Keratinocyte (primary cell): Measurements from ENCODE around the gene NME7. TPM values are rescaled to one million over a fixed set of nuclear protein-coding genes. Genes with fewer than 3 reads are reported as not detected.

Experiments used
- DNase-seq: peaks from one replicate; pipeline ENCODE4 v3.0.0-alpha.2; 2011; ENCODE audit warnings: low read depth, missing footprints, low spot score
- FAIRE-seq: peaks from 2 replicates; lab custom pipeline; 2011; peaks lifted over from hg19 to GRCh38; lab: Jason Lieb, UNC
- H2AFZ ChIP-seq: 2 replicates; pipeline ENCODE4 v1.6.0; 2012; ENCODE audit warnings: low read length, control low read depth, inconsistent platforms; ENCODE audit not compliant: control insufficient read depth
- H3K27ac ChIP-seq: 2 replicates; pipeline ENCODE4 v1.5.1; 2011; ENCODE audit warnings: low read length; ENCODE audit not compliant: control insufficient read depth, insufficient read depth
- H3K27me3 ChIP-seq: 3 replicates; pipeline ENCODE4 v1.6.0; 2011; ENCODE audit warnings: low read length; ENCODE audit not compliant: control insufficient read depth, insufficient read depth; ENCODE audit errors: extremely low read depth
- H3K36me3 ChIP-seq, 2 experiments: 2 replicates in 1 of 2; 3 replicates in 1 of 2; pipeline ENCODE4 v1.5.1; 2011; ENCODE audit warnings: low read length in 2 of 2, mild to moderate bottlenecking in 1 of 2; ENCODE audit not compliant: control insufficient read depth in 2 of 2, insufficient read depth in 2 of 2; ENCODE audit errors: extremely low read depth in 1 of 2
- H3K4me1 ChIP-seq: 3 replicates; pipeline ENCODE4 v1.5.1; 2011; ENCODE audit warnings: low read length; ENCODE audit not compliant: control insufficient read depth, insufficient read depth; ENCODE audit errors: extremely low read depth
- H3K4me2 ChIP-seq: 3 replicates; pipeline ENCODE4 v1.6.0; 2011; ENCODE audit warnings: low read depth, low read length; ENCODE audit not compliant: control insufficient read depth, insufficient read depth; ENCODE audit errors: extremely low read depth
- H3K4me3 ChIP-seq, 3 experiments: fragments of 200-600 bp in 1 of 3; sonication (generic) in 1 of 3; 2 replicates in 2 of 3; 3 replicates in 1 of 3; pipeline ENCODE4 v1.5.1; 2011 to 2016; ENCODE audit warnings: low read length in 3 of 3, mild to moderate bottlenecking in 3 of 3, control low read depth in 2 of 3, inconsistent platforms in 1 of 3, low read depth in 1 of 3, mixed read lengths in 1 of 3, mixed run types in 1 of 3, moderate library complexity in 1 of 3; ENCODE audit not compliant: control insufficient read depth in 2 of 3, insufficient read depth in 2 of 3; ENCODE audit errors: extremely low read depth in 1 of 3
- H3K79me2 ChIP-seq: 2 replicates; pipeline ENCODE4 v1.6.0; 2012; ENCODE audit warnings: low read length; ENCODE audit not compliant: control insufficient read depth, insufficient read depth
- H3K9ac ChIP-seq: 3 replicates; pipeline ENCODE4 v1.6.0; 2011; ENCODE audit warnings: low read length; ENCODE audit not compliant: control insufficient read depth, insufficient read depth; ENCODE audit errors: extremely low read depth
- H3K9me1 ChIP-seq: 3 replicates; pipeline ENCODE4 v1.6.0; 2011; ENCODE audit warnings: low read length; ENCODE audit not compliant: control insufficient read depth, insufficient read depth; ENCODE audit errors: extremely low read depth
- H3K9me3 ChIP-seq: 2 replicates; pipeline ENCODE4 v1.5.1; 2012; ENCODE audit warnings: low read depth, low read length; ENCODE audit not compliant: control insufficient read depth
- H4K20me1 ChIP-seq: 3 replicates; pipeline ENCODE4 v1.6.0; 2011; ENCODE audit warnings: low read length; ENCODE audit not compliant: control insufficient read depth, insufficient read depth; ENCODE audit errors: extremely low read depth
- CTCF ChIP-seq, 3 experiments: IDR thresholded peaks in 1 of 3; conservative IDR thresholded peaks in 1 of 3; optimal IDR thresholded peaks in 1 of 3; 2 replicates in 2 of 3; 3 replicates in 1 of 3; pipeline versions ENCODE3 to v1.5.1; 2011; ENCODE audit warnings: low read length in 3 of 3, mild to moderate bottlenecking in 3 of 3, moderate library complexity in 2 of 3, control low read depth in 1 of 3, inconsistent platforms in 1 of 3; ENCODE audit not compliant: insufficient read depth in 2 of 3; ENCODE audit errors: extremely low read depth in 1 of 3
- EZH2 ChIP-seq: IDR thresholded peaks from one replicate; pipeline ENCODE4 v1.6.1; 2012; ENCODE audit warnings: inconsistent platforms, mild to moderate bottlenecking, low read length, moderate library complexity
- dilution Hi-C: fragments of 300-500 bp; cut with MboI; formaldehyde crosslinking; loops from one replicate; pipeline ENCODE4 v1.7.0; 2020; ENCODE audit warnings: low sequenced_read_pairs; ENCODE audit not compliant: extremely low pct_ligation_motif_present
- polyA plus RNA-seq, 5 experiments: library from polyadenylated mRNA; depleted of rRNA in 3 of 5; stranded (reverse) in 3 of 5; stranded (forward) in 1 of 5; unstranded in 1 of 5; fragments of >200 nt; gene quantifications; 1 replicate in 1 of 5; 2 replicates in 3 of 5; 3 replicates in 1 of 5; pipeline versions ENCODE4 v1.2.1 to v1.2.3, GENCODE V29; 2011 to 2012; ENCODE audit warnings: missing spikeins in 2 of 5, low read depth in 1 of 5, low replicate concordance in 1 of 5

NME7 gene
- polyA plus RNA-seq, 1 donor (not counting 4 experiments of a cell fraction or from before 2014, with no cell fraction given): 52.9 TPM

GRCh38 chr1:169090900-169091311, 276.7 kb downstream of the NME7 start:
- TF ChIP-seq EZH2 (no peak), CTCF (optimal IDR thresholded peaks at IDR 0.05 in 1 of 3, IDR thresholded peaks at IDR 0.05 in 1 of 3, conservative IDR thresholded peaks at IDR 0.05 in 1 of 3; ENCODE audit: extremely low read depth in 1 of 3, insufficient read depth in 2 of 3, low read length in 3 of 3) (no peak)
- no peaks in the 10 kb centered on the region for H3K9me1 ChIP-seq
- no peak overlapping the region for H3K9ac ChIP-seq
- no peaks in the 10 kb centered on the region for H3K79me2 ChIP-seq
- no peak overlapping the region for H3K4me2 ChIP-seq
- no peaks in the 10 kb centered on the region for H4K20me1 ChIP-seq
- DNase-seq (no peak), FAIRE-seq (no peak)
- no peaks in the 10 kb centered on the region for H3K9me3 ChIP-seq
- H3K4me3 ChIP-seq: no peak overlapping the region
- peaks cover 10% of the 10 kb centered on the region for H3K4me1 ChIP-seq
- H3K27me3 ChIP-seq: no peaks in the 10 kb centered on the region
- H2AFZ ChIP-seq: no peak overlapping the region
- no peaks in the 10 kb centered on the region for H3K36me3 ChIP-seq
- H3K27ac ChIP-seq: no peak overlapping the region
- dilution Hi-C loops: no loop called here

- no peak overlapping the region for H3K9ac ChIP-seq
- H3K9me1 ChIP-seq: no peaks in the 10 kb centered on the region
- no peaks in the 10 kb centered on the region for H3K9me3 ChIP-seq
- H3K79me2 ChIP-seq: no peaks in the 10 kb centered on the region
- FAIRE-seq (no peak), DNase-seq (no peak)
- no peak overlapping the region for H3K27ac ChIP-seq
- no peaks in the 10 kb centered on the region for H3K36me3 ChIP-seq
- dilution Hi-C loops: no loop called here
- H3K4me1 ChIP-seq: peaks cover 9% of the 10 kb centered on the region
- no peaks in the 10 kb centered on the region for H4K20me1 ChIP-seq
- no peak overlapping the region for H3K4me2 ChIP-seq
- no peak overlapping the region for H3K4me3 ChIP-seq
- H2AFZ ChIP-seq: no peak overlapping the region
- TF ChIP-seq EZH2 (no peak), CTCF (optimal IDR thresholded peaks at IDR 0.05 in 1 of 3, IDR thresholded peaks at IDR 0.05 in 1 of 3, conservative IDR thresholded peaks at IDR 0.05 in 1 of 3; ENCODE audit: extremely low read depth in 1 of 3, insufficient read depth in 2 of 3, low read length in 3 of 3) (no peak)
- H3K27me3 ChIP-seq: no peaks in the 10 kb centered on the region
Measured at GRCh38 chr1:169090308-169090899, 277.2 kb downstream of the NME7 start.
